Measurements from ENCODE around the gene NPRL2.

GRCh38 chr3:50350213-50350526 lies 405 bp downstream of the NPRL2 start:
- TF ChIP-seq, protein P1, sequence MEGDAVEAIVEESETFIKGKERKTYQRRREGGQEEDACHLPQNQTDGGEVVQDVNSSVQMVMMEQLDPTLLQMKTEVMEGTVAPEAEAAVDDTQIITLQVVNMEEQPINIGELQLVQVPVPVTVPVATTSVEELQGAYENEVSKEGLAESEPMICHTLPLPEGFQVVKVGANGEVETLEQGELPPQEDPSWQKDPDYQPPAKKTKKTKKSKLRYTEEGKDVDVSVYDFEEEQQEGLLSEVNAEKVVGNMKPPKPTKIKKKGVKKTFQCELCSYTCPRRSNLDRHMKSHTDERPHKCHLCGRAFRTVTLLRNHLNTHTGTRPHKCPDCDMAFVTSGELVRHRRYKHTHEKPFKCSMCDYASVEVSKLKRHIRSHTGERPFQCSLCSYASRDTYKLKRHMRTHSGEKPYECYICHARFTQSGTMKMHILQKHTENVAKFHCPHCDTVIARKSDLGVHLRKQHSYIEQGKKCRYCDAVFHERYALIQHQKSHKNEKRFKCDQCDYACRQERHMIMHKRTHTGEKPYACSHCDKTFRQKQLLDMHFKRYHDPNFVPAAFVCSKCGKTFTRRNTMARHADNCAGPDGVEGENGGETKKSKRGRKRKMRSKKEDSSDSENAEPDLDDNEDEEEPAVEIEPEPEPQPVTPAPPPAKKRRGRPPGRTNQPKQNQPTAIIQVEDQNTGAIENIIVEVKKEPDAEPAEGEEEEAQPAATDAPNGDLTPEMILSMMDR (conservative IDR thresholded peaks at IDR 0.05; ENCODE audit: low read length): no peak
- TF ChIP-seq EZH2phosphoT487 (IDR thresholded peaks at IDR 0.05; ENCODE audit: borderline replicate concordance, low read depth, low read length): no peak
